Thyroid gland (tissue), 4 donors: ENCODE results near the gene DHX32.

ENCODE experiments used
- CTCF ChIP-seq, 6 experiments: fragments of 200-600 bp in 3 of 6; fragments of 450-650 bp in 3 of 6; sonication (generic) in 3 of 6; IDR thresholded peaks; one replicate each; pipeline ENCODE4 v1.5.1; 2016 to 2019; ENCODE audit warnings: antibody characterized with exemption in 6 of 6, mild to moderate bottlenecking in 2 of 6, inconsistent platforms in 1 of 6, moderate library complexity in 1 of 6
- POLR2A ChIP-seq, 2 donors: fragments of 450-650 bp; IDR thresholded peaks; one replicate each; pipeline ENCODE4 v1.6.1; 2017; ENCODE audit warnings: antibody characterized with exemption in 2 of 2, mild to moderate bottlenecking in 2 of 2, moderate library complexity in 1 of 2

- no peak for TF ChIP-seq CTCF (IDR thresholded peaks at IDR 0.05)
- no peak for TF ChIP-seq POLR2A (IDR thresholded peaks at IDR 0.05)
These were observed 81.5 kb downstream of the DHX32 start for GRCh38 chr10:125799451-125800182.
